Body of pancreas (tissue), 4 donors: Measurements from ENCODE around the gene PDIA2.

ENCODE experiments used
- POLR2A ChIP-seq, 3 donors: fragments of 450-650 bp; IDR thresholded peaks; one replicate each; pipeline ENCODE4 v1.6.1; 2016; ENCODE audit warnings: antibody characterized with exemption in 3 of 3, mild to moderate bottlenecking in 2 of 3
- TF ChIP-seq, protein P1 (sequence below), 7 experiments: fragments of 450-650 bp in 4 of 7; fragments of 200-600 bp in 3 of 7; sonication (generic) in 3 of 7; IDR thresholded peaks; one replicate each; pipeline ENCODE4 v1.5.1; 2016 to 2019; ENCODE audit warnings: antibody characterized with exemption in 7 of 7

DNA sequence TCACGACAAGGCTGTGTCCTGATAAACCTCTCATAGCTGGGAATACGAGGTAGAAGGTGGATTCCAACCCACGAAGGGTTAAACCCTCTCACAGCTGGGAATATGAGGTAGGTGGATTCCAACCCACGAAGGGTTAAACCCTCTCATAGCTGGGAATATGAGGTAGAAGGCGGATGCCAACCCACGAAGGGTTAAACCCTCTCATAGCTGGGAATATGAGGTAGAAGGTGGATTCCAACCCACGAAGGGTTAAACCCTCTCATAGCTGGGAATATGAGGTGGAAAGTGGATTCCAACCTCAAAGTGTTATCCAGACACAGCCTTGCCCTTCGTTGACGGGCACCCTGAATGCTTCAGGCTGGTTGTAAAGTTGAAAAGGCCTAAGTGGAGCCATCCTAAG, 38.6 kb downstream of the PDIA2 start:
- no peak for TF ChIP-seq POLR2A (IDR thresholded peaks at IDR 0.05)
- TF ChIP-seq, protein P1, sequence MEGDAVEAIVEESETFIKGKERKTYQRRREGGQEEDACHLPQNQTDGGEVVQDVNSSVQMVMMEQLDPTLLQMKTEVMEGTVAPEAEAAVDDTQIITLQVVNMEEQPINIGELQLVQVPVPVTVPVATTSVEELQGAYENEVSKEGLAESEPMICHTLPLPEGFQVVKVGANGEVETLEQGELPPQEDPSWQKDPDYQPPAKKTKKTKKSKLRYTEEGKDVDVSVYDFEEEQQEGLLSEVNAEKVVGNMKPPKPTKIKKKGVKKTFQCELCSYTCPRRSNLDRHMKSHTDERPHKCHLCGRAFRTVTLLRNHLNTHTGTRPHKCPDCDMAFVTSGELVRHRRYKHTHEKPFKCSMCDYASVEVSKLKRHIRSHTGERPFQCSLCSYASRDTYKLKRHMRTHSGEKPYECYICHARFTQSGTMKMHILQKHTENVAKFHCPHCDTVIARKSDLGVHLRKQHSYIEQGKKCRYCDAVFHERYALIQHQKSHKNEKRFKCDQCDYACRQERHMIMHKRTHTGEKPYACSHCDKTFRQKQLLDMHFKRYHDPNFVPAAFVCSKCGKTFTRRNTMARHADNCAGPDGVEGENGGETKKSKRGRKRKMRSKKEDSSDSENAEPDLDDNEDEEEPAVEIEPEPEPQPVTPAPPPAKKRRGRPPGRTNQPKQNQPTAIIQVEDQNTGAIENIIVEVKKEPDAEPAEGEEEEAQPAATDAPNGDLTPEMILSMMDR (IDR thresholded peaks at IDR 0.05), result no peak
